ENCODE measurements around the gene TRAPPC2.
"Not testable (repeated sequence)": the region's sequence is repeated elsewhere in the genome, so short reads cannot be mapped to it uniquely, and the experiment has no call there.

TRAPPC2 gene

GRCh38 chrX:13688958-13689740, 45.3 kb downstream of the TRAPPC2 start, which contains the start of gene RAB9A:
TSS of gene RAB9A (plus strand) at chrX:13689128. CDS start at chrX:13708747, 19,619 bp downstream.
- peaks cover 35% of the 10 kb centered on the region for H3K4me1 ChIP-seq (ENCODE audit: control insufficient read depth, insufficient read depth, low read length)
- peaks cover 19% of the 10 kb centered on the region for H3K27me3 ChIP-seq (ENCODE audit: control insufficient read depth, insufficient read depth, low read length)
- no peaks in the 10 kb centered on the region for H3K36me3 ChIP-seq (ENCODE audit: control insufficient read depth, insufficient read depth, low read length)
- peak within 1 kb of the TSS; percentile 94 for H3K4me3 ChIP-seq (ENCODE audit: low read depth, low read length)
- H3K9ac ChIP-seq (ENCODE audit: low read depth, low read length) = peak within 1 kb of the TSS; percentile 81
- no peaks in the 10 kb centered on the region for H3K9me3 ChIP-seq (ENCODE audit: control insufficient read depth, insufficient read depth, low read length)
- peak within 1 kb of the TSS; percentile 85 for H3K27ac ChIP-seq (ENCODE audit: low read depth, low read length)

GRCh38 chrX:13688384-13688957, 45.9 kb downstream of the TRAPPC2 start:
- Histone ChIP-seq H3K27ac (ENCODE audit: low read depth, low read length) (no peak overlapping the region), H3K4me1 (ENCODE audit: control insufficient read depth, insufficient read depth, low read length) (peaks cover 28% of the 10 kb centered on the region), H3K9ac (ENCODE audit: low read depth, low read length) (0 out of 2 replicates have a peak overlapping the region, but pooled peaks have one; percentile 22), H3K36me3 (ENCODE audit: control insufficient read depth, insufficient read depth, low read length) (no peaks in the 10 kb centered on the region), H3K9me3 (ENCODE audit: control insufficient read depth, insufficient read depth, low read length) (no peaks in the 10 kb centered on the region), H3K27me3 (ENCODE audit: control insufficient read depth, insufficient read depth, low read length) (peaks cover 19% of the 10 kb centered on the region), H3K4me3 (ENCODE audit: low read depth, low read length) (peak overlapping the region; percentile 94)

DNA sequence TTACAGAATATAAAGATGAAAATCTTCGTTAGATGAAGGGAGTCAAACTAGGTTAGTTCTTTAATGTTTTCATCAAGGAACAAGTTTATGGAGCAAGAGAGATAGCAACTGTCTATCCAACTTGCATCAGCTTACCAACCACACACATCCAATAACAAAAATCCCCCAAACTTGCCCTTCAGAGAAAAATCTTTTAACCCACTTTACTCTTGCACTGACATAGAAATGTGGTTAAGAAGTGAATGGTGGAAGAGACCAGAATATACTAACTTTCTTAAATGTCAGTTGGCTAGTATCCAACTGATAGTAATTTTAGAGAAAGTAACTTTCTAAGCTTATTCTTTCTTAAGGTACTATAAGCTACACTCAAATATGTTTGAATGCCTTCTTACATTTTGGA, 47.2 kb downstream of the TRAPPC2 start:
- H3K27ac ChIP-seq (ENCODE audit: low read depth, low read length) = no peak overlapping the region
- peaks cover 19% of the 10 kb centered on the region for H3K27me3 ChIP-seq (ENCODE audit: control insufficient read depth, insufficient read depth, low read length)
- H3K4me3 ChIP-seq (ENCODE audit: low read depth, low read length) = no peak overlapping the region
- H3K9me3 ChIP-seq (ENCODE audit: control insufficient read depth, insufficient read depth, low read length) = no peaks in the 10 kb centered on the region
- no peak overlapping the region for H3K9ac ChIP-seq (ENCODE audit: low read depth, low read length)
- H3K36me3 ChIP-seq (ENCODE audit: control insufficient read depth, insufficient read depth, low read length) = no peaks in the 10 kb centered on the region
- peaks cover 16% of the 10 kb centered on the region for H3K4me1 ChIP-seq (ENCODE audit: control insufficient read depth, insufficient read depth, low read length)

DNA sequence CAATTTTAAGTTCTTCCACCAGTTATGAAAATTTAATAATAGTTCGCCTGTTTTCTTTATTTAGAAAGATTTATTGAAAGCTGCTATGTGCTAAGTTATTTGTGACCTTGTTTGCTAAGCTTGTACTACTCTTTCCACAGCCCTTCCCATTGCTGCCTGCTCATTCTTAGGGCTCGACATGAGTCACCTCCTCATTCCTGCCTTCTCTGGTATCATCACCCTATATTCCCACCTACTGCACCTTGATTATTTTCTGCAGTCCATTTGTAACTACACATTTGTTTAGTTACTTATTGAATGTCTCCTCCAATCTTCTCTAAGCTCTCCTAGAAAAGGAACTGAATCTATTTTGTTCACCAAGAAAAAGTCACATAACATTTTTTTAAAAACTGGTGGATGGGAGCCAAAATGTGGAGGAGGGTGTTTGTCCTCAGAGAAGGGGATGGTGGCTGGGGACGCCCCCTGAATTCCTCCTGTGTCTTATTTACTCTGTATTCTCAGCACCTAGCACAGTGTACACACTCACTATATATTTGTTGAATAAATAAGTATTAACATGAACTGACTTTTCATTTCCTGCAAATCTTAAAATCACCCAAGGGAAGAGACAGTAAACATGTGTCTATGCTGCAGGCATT, 49.2 kb downstream of the TRAPPC2 start:
- Histone ChIP-seq H3K4me1 (ENCODE audit: control insufficient read depth, insufficient read depth, low read length) (peaks cover 9% of the 10 kb centered on the region), H3K9me3 (ENCODE audit: control insufficient read depth, insufficient read depth, low read length) (no peaks in the 10 kb centered on the region), H3K4me3 (ENCODE audit: low read depth, low read length) (no peak overlapping the region), H3K27ac (ENCODE audit: low read depth, low read length) (no peak overlapping the region), H3K9ac (ENCODE audit: low read depth, low read length) (no peak overlapping the region), H3K27me3 (ENCODE audit: control insufficient read depth, insufficient read depth, low read length) (peaks cover 19% of the 10 kb centered on the region), H3K36me3 (ENCODE audit: control insufficient read depth, insufficient read depth, low read length) (no peaks in the 10 kb centered on the region)

GRCh38 chrX:13684361-13684760, 50.1 kb downstream of the TRAPPC2 start:
- H3K9me3 ChIP-seq (ENCODE audit: control insufficient read depth, insufficient read depth, low read length) = no peaks in the 10 kb centered on the region

GRCh38 chrX:13681595-13681994, 52.8 kb downstream of the TRAPPC2 start:
- H3K4me3 ChIP-seq (ENCODE audit: low read depth, low read length) = no peak overlapping the region
- H3K27me3 ChIP-seq (ENCODE audit: control insufficient read depth, insufficient read depth, low read length) = peaks cover 4% of the 10 kb centered on the region; the same call in 1 of the 2 replicates
- H3K27ac ChIP-seq (ENCODE audit: low read depth, low read length) = no peak overlapping the region
- no peaks in the 10 kb centered on the region for H3K36me3 ChIP-seq (ENCODE audit: control insufficient read depth, insufficient read depth, low read length)
- no peaks in the 10 kb centered on the region for H3K9me3 ChIP-seq (ENCODE audit: control insufficient read depth, insufficient read depth, low read length)
- no peaks in the 10 kb centered on the region for H3K4me1 ChIP-seq (ENCODE audit: control insufficient read depth, insufficient read depth, low read length)
- no peak overlapping the region for H3K9ac ChIP-seq (ENCODE audit: low read depth, low read length)

More at GRCh38 chrX:13684361-13684760, 50.1 kb downstream of the TRAPPC2 start:
- Histone ChIP-seq H3K36me3 (ENCODE audit: control insufficient read depth, insufficient read depth, low read length) (no peaks in the 10 kb centered on the region), H3K27ac (ENCODE audit: low read depth, low read length) (no peak overlapping the region), H3K9ac (ENCODE audit: low read depth, low read length) (no peak overlapping the region), H3K27me3 (ENCODE audit: control insufficient read depth, insufficient read depth, low read length) (peaks cover 19% of the 10 kb centered on the region), H3K4me3 (ENCODE audit: low read depth, low read length) (no peak overlapping the region), H3K4me1 (ENCODE audit: control insufficient read depth, insufficient read depth, low read length) (peaks cover 6% of the 10 kb centered on the region; the same call in 1 of the 2 replicates)

GRCh38 chrX:13679700-13680099, 54.7 kb downstream of the TRAPPC2 start:
- not testable (repeated sequence) for H3K27ac ChIP-seq (ENCODE audit: low read depth, low read length); H3K9me3 ChIP-seq (ENCODE audit: control insufficient read depth, insufficient read depth, low read length); H3K9ac ChIP-seq (ENCODE audit: low read depth, low read length); H3K27me3 ChIP-seq (ENCODE audit: control insufficient read depth, insufficient read depth, low read length); H3K36me3 ChIP-seq (ENCODE audit: control insufficient read depth, insufficient read depth, low read length); H3K4me3 ChIP-seq (ENCODE audit: low read depth, low read length); H3K4me1 ChIP-seq (ENCODE audit: control insufficient read depth, insufficient read depth, low read length)

GRCh38 chrX:13676885-13677284, 57.5 kb downstream of the TRAPPC2 start:
- Histone ChIP-seq H3K36me3 (ENCODE audit: control insufficient read depth, insufficient read depth, low read length) (no peaks in the 10 kb centered on the region), H3K9me3 (ENCODE audit: control insufficient read depth, insufficient read depth, low read length) (no peaks in the 10 kb centered on the region), H3K4me1 (ENCODE audit: control insufficient read depth, insufficient read depth, low read length) (no peaks in the 10 kb centered on the region), H3K4me3 (ENCODE audit: low read depth, low read length) (no peak overlapping the region), H3K27ac (ENCODE audit: low read depth, low read length) (no peak overlapping the region), H3K27me3 (ENCODE audit: control insufficient read depth, insufficient read depth, low read length) (no peaks in the 10 kb centered on the region), H3K9ac (ENCODE audit: low read depth, low read length) (no peak overlapping the region)

GRCh38 chrX:13673016-13673415, 61.4 kb downstream of the TRAPPC2 start:
- Histone ChIP-seq H3K27me3 (ENCODE audit: control insufficient read depth, insufficient read depth, low read length) (no peaks in the 10 kb centered on the region), H3K27ac (ENCODE audit: low read depth, low read length) (no peak overlapping the region), H3K9ac (ENCODE audit: low read depth, low read length) (no peak overlapping the region), H3K4me3 (ENCODE audit: low read depth, low read length) (no peak overlapping the region), H3K9me3 (ENCODE audit: control insufficient read depth, insufficient read depth, low read length) (no peaks in the 10 kb centered on the region), H3K4me1 (ENCODE audit: control insufficient read depth, insufficient read depth, low read length) (no peaks in the 10 kb centered on the region), H3K36me3 (ENCODE audit: control insufficient read depth, insufficient read depth, low read length) (no peaks in the 10 kb centered on the region)

- no peak overlapping the region for H3K4me3 ChIP-seq (ENCODE audit: low read depth, low read length)
- no peak overlapping the region for H3K27ac ChIP-seq (ENCODE audit: low read depth, low read length)
- no peaks in the 10 kb centered on the region for H3K36me3 ChIP-seq (ENCODE audit: control insufficient read depth, insufficient read depth, low read length)
- H3K27me3 ChIP-seq (ENCODE audit: control insufficient read depth, insufficient read depth, low read length) = no peaks in the 10 kb centered on the region
- H3K9me3 ChIP-seq (ENCODE audit: control insufficient read depth, insufficient read depth, low read length) = no peaks in the 10 kb centered on the region
- no peaks in the 10 kb centered on the region for H3K4me1 ChIP-seq (ENCODE audit: control insufficient read depth, insufficient read depth, low read length)
- H3K9ac ChIP-seq (ENCODE audit: low read depth, low read length) = no peak overlapping the region
Measured at GRCh38 chrX:13670197-13670596, 64.2 kb downstream of the TRAPPC2 start.

DNA sequence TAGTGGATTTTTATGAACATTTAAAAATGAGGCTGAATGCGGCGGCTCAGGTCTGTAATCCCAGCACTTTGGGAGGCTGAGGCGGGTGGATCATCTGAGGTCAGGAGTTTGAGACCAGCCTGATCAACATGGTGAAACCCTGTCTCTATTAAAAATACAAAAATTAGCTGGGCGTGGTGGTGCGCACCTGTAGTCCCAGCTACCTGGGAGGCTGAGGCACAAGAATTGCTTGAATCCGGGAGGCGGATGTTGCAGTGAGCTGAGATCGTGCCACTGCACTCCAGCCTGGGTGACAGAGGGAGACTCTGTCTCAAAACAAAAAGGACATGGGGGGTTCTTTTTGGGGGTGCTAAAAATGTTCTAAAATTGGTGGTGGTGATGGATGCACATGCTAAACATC, 64.7 kb downstream of the TRAPPC2 start:
- not testable (repeated sequence) for H3K27ac ChIP-seq (ENCODE audit: low read depth, low read length); H3K4me3 ChIP-seq (ENCODE audit: low read depth, low read length); H3K9ac ChIP-seq (ENCODE audit: low read depth, low read length); H3K4me1 ChIP-seq (ENCODE audit: control insufficient read depth, insufficient read depth, low read length); H3K36me3 ChIP-seq (ENCODE audit: control insufficient read depth, insufficient read depth, low read length); H3K9me3 ChIP-seq (ENCODE audit: control insufficient read depth, insufficient read depth, low read length); H3K27me3 ChIP-seq (ENCODE audit: control insufficient read depth, insufficient read depth, low read length)

All from HUES48 (cell line).